SK-N-SH treated with all-trans-retinoic acid at 6 μM for 48 hours (cell line): ENCODE data around the gene CEP20.

Source experiments
- ARNTL ChIP-seq: fragments of 450-650 bp; formaldehyde crosslinking; IDR thresholded peaks from 2 replicates; pipeline ENCODE4 v1.5.0; 2020; ENCODE audit warnings: low read depth, mild to moderate bottlenecking, moderate library complexity, borderline replicate concordance
- GLIS3 ChIP-seq: fragments of 250-450 bp; sonication (Bioruptor Pico); IDR thresholded peaks from 2 replicates; pipeline ENCODE4 v1.5.0; 2020; ENCODE audit warnings: mild to moderate bottlenecking, moderate library complexity
- ISL1 ChIP-seq: fragments of 250-450 bp; sonication (Bioruptor Pico); IDR thresholded peaks from 2 replicates; pipeline ENCODE4 v2.1.2; 2022; ENCODE audit warnings: mild to moderate bottlenecking, moderate library complexity
- OSR1 ChIP-seq: fragments of 250-450 bp; sonication (Bioruptor Pico); IDR thresholded peaks from 2 replicates; pipeline ENCODE4 v1.8.0; 2022; ENCODE audit warnings: moderate library complexity, mild to moderate bottlenecking, inconsistent platforms
- PPARA ChIP-seq: fragments of 250-450 bp; sonication (Bioruptor Pico); IDR thresholded peaks from 2 replicates; pipeline ENCODE4 v1.5.0; 2020; ENCODE audit warnings: mild to moderate bottlenecking, borderline replicate concordance
- RARB ChIP-seq: fragments of 250-450 bp; sonication (Bioruptor Pico); IDR thresholded peaks from 2 replicates; pipeline ENCODE4 v1.8.0; 2021; ENCODE audit warnings: mild to moderate bottlenecking, moderate library complexity
- TF ChIP-seq, protein P1 (sequence below): fragments of 250-450 bp; sonication (Bioruptor Pico); IDR thresholded peaks from 2 replicates; pipeline ENCODE4 v1.5.1; 2020; ENCODE audit warnings: low read depth, mild to moderate bottlenecking, moderate library complexity
- TF ChIP-seq, protein P2 (sequence below): fragments of 250-450 bp; sonication (Bioruptor Pico); IDR thresholded peaks from 2 replicates; pipeline ENCODE4 v1.5.0; 2020; ENCODE audit warnings: mild to moderate bottlenecking, moderate library complexity
- TF ChIP-seq, protein P3 (sequence below): fragments of 250-450 bp; sonication (Bioruptor Pico); IDR thresholded peaks from 2 replicates; pipeline ENCODE4 v1.8.0; 2020; ENCODE audit warnings: mild to moderate bottlenecking, moderate library complexity, borderline replicate concordance
- TF ChIP-seq, protein P4 (sequence below): fragments of 250-450 bp; sonication (Bioruptor Pico); IDR thresholded peaks from 2 replicates; pipeline ENCODE4 v1.5.1; 2021; ENCODE audit warnings: mild to moderate bottlenecking, moderate library complexity
- TF ChIP-seq, protein P5 (sequence below): fragments of 250-450 bp; sonication (Bioruptor Pico); IDR thresholded peaks from 2 replicates; pipeline ENCODE4 v1.8.0; 2021; ENCODE audit warnings: low read depth, mild to moderate bottlenecking, moderate library complexity, borderline replicate concordance

DNA sequence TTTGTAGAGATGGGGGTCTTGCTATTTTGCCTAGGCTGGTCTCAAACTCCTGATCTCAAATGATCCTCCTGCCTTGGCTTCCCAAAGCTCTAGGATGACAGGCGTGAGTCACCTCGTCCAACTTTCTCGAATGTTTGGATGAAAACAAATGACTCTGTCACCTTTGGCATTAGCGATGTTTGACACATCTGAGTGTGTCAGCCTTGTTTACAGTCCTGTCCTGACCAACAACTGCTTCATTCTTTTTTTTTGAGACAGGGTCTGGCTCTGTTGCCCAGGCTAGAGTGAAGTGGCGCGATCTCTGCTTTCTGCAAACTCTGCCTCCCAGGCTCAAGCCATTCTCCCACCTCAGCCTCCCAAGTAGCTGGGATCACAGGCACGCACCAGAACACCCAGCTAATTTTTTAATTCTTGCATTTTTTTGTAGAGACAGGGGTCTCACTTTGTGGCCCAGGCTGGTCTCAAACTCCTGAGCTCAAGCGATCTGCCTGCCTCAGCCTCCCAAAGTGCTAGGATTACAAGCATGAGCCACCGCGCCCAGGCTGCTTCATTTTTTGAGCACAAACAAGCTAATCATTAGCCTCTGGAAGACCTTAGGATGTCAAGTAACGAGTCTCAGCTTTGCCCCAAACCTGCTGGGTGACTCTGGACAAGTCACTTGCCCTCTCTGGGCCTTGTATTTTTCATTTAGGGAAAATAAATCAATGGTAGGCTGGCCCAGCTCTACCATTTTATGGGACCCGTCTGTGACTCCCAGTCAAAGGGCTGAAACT, 39.0 kb downstream of the CEP20 start:
- TF ChIP-seq, protein P1, sequence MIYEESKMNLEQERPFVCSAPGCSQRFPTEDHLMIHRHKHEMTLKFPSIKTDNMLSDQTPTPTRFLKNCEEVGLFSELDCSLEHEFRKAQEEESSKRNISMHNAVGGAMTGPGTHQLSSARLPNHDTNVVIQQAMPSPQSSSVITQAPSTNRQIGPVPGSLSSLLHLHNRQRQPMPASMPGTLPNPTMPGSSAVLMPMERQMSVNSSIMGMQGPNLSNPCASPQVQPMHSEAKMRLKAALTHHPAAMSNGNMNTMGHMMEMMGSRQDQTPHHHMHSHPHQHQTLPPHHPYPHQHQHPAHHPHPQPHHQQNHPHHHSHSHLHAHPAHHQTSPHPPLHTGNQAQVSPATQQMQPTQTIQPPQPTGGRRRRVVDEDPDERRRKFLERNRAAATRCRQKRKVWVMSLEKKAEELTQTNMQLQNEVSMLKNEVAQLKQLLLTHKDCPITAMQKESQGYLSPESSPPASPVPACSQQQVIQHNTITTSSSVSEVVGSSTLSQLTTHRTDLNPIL, result no peak
- TF ChIP-seq PPARA, result no peak
- no peak for TF ChIP-seq RARB (CRISPR knock-in tag)
- TF ChIP-seq, protein P2, sequence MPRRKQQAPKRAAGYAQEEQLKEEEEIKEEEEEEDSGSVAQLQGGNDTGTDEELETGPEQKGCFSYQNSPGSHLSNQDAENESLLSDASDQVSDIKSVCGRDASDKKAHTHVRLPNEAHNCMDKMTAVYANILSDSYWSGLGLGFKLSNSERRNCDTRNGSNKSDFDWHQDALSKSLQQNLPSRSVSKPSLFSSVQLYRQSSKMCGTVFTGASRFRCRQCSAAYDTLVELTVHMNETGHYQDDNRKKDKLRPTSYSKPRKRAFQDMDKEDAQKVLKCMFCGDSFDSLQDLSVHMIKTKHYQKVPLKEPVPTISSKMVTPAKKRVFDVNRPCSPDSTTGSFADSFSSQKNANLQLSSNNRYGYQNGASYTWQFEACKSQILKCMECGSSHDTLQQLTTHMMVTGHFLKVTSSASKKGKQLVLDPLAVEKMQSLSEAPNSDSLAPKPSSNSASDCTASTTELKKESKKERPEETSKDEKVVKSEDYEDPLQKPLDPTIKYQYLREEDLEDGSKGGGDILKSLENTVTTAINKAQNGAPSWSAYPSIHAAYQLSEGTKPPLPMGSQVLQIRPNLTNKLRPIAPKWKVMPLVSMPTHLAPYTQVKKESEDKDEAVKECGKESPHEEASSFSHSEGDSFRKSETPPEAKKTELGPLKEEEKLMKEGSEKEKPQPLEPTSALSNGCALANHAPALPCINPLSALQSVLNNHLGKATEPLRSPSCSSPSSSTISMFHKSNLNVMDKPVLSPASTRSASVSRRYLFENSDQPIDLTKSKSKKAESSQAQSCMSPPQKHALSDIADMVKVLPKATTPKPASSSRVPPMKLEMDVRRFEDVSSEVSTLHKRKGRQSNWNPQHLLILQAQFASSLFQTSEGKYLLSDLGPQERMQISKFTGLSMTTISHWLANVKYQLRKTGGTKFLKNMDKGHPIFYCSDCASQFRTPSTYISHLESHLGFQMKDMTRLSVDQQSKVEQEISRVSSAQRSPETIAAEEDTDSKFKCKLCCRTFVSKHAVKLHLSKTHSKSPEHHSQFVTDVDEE, result no peak
- no peak for TF ChIP-seq GLIS3 (CRISPR knock-in tag)
- no peak for TF ChIP-seq OSR1 (CRISPR knock-in tag)
- TF ChIP-seq, protein P3, sequence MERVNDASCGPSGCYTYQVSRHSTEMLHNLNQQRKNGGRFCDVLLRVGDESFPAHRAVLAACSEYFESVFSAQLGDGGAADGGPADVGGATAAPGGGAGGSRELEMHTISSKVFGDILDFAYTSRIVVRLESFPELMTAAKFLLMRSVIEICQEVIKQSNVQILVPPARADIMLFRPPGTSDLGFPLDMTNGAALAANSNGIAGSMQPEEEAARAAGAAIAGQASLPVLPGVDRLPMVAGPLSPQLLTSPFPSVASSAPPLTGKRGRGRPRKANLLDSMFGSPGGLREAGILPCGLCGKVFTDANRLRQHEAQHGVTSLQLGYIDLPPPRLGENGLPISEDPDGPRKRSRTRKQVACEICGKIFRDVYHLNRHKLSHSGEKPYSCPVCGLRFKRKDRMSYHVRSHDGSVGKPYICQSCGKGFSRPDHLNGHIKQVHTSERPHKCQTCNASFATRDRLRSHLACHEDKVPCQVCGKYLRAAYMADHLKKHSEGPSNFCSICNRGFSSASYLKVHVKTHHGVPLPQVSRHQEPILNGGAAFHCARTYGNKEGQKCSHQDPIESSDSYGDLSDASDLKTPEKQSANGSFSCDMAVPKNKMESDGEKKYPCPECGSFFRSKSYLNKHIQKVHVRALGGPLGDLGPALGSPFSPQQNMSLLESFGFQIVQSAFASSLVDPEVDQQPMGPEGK, result no peak
- TF ChIP-seq, protein P4, sequence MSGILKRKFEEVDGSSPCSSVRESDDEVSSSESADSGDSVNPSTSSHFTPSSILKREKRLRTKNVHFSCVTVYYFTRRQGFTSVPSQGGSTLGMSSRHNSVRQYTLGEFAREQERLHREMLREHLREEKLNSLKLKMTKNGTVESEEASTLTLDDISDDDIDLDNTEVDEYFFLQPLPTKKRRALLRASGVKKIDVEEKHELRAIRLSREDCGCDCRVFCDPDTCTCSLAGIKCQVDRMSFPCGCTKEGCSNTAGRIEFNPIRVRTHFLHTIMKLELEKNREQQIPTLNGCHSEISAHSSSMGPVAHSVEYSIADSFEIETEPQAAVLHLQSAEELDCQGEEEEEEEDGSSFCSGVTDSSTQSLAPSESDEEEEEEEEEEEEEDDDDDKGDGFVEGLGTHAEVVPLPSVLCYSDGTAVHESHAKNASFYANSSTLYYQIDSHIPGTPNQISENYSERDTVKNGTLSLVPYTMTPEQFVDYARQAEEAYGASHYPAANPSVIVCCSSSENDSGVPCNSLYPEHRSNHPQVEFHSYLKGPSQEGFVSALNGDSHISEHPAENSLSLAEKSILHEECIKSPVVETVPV, result no peak
- no peak for TF ChIP-seq ISL1
- TF ChIP-seq, protein P5, sequence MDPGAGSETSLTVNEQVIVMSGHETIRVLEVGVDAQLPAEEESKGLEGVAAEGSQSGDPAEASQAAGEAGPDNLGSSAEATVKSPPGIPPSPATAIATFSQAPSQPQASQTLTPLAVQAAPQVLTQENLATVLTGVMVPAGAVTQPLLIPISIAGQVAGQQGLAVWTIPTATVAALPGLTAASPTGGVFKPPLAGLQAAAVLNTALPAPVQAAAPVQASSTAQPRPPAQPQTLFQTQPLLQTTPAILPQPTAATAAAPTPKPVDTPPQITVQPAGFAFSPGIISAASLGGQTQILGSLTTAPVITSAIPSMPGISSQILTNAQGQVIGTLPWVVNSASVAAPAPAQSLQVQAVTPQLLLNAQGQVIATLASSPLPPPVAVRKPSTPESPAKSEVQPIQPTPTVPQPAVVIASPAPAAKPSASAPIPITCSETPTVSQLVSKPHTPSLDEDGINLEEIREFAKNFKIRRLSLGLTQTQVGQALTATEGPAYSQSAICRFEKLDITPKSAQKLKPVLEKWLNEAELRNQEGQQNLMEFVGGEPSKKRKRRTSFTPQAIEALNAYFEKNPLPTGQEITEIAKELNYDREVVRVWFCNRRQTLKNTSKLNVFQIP (CRISPR knock-in tag), result no peak
- no peak for TF ChIP-seq ARNTL (CRISPR knock-in tag)
